HepG2 (cell line): ENCODE data around the gene SEC24D. TPM values are rescaled to one million over a fixed set of nuclear protein-coding genes. Genes with fewer than 3 reads are reported as not detected.

Source experiments
- ATAC-seq: fragments of 200-7000 bp; cut with Tn5 transposase; 3 replicates; pipeline ENCODE4 v1.9.1; 2020; ENCODE audit warnings: mild to moderate bottlenecking, moderate library complexity
- BruUV-seq: library from RNA; stranded (reverse); fragments of 400-500 nt; replicated peaks from 2 replicates; lab custom pipeline; 2021; lab: Mats Ljungman, UMichigan
- CTCF ChIA-PET: fragments of 300-600 bp; formaldehyde crosslinking; extraction: SDS; loops from one replicate; lab custom pipeline; 2021; ENCODE audit warnings: low total read pairs, inconsistent platforms, low intra/inter-chr PET ratio; lab: Yijun Ruan, JAX
- POLR2A ChIA-PET: fragments of 350-600 bp; sonication (Branson Sonifier 250); formaldehyde crosslinking; loops from one replicate; lab custom pipeline; 2020; ENCODE audit warnings: antibody characterized with exemption, inconsistent platforms; lab: Yijun Ruan, JAX
- DNase-seq: peaks from one replicate; pipeline ENCODE4 v3.0.0-alpha.2; 2015; ENCODE audit warnings: low spot score
- FAIRE-seq: peaks from 3 replicates; lab custom pipeline; 2011; peaks lifted over from hg19 to GRCh38; lab: Jason Lieb, UNC
- H2AFZ ChIP-seq: one replicate; pipeline ENCODE4 v1.6.1; 2011; ENCODE audit warnings: low read length, inconsistent platforms
- H3K27ac ChIP-seq: fragments of 300-600 bp; 3 replicates; pipeline ENCODE4 v1.8.0; 2011; ENCODE audit warnings: mixed run types, mild to moderate bottlenecking, mixed read lengths, low read length, inconsistent platforms; ENCODE audit not compliant: insufficient read depth; ENCODE audit errors: extremely low read length
- H3K27me3 ChIP-seq, 2 experiments: fragments of 200-600 bp in 1 of 2; 2 replicates in 1 of 2; 3 replicates in 1 of 2; pipeline versions ENCODE4 v1.6.0 to v1.8.0; 2011; ENCODE audit warnings: low read length in 2 of 2, mild to moderate bottlenecking in 2 of 2, moderate library complexity in 2 of 2, inconsistent platforms in 1 of 2; ENCODE audit not compliant: insufficient read depth in 2 of 2, control insufficient read depth in 1 of 2
- H3K36me3 ChIP-seq, 2 experiments: fragments of 200-600 bp in 1 of 2; replicated peaks in 1 of 2; 2 replicates in 1 of 2; 3 replicates in 1 of 2; pipeline versions ENCODE4 v1.5.1 to v1.8.0; 2011; ENCODE audit warnings: low read length in 2 of 2, inconsistent platforms in 1 of 2; ENCODE audit not compliant: insufficient read depth in 2 of 2, control insufficient read depth in 1 of 2
- H3K4me1 ChIP-seq: 2 replicates; pipeline ENCODE4 v1.5.1; 2012; ENCODE audit warnings: low read length, inconsistent platforms; ENCODE audit not compliant: insufficient read depth
- H3K4me2 ChIP-seq: 2 replicates; pipeline ENCODE4 v1.6.0; 2011; ENCODE audit warnings: low read depth, low read length, inconsistent platforms
- H3K4me3 ChIP-seq, 3 experiments: fragments of 200-600 bp in 1 of 3; sonication (generic), shearing (Covaris generic) in 1 of 3; replicated peaks in 1 of 3; 2 replicates each; pipeline ENCODE4 v1.5.1; 2011 to 2016; ENCODE audit warnings: low read length in 3 of 3, inconsistent platforms in 2 of 3, low read depth in 2 of 3, mild to moderate bottlenecking in 2 of 3, control low read depth in 1 of 3, mixed read lengths in 1 of 3; ENCODE audit not compliant: insufficient read depth in 1 of 3
- H3K79me2 ChIP-seq: one replicate; pipeline ENCODE4 v1.6.1; 2011; ENCODE audit warnings: low read length, inconsistent platforms; ENCODE audit not compliant: insufficient read depth
- H3K9ac ChIP-seq: 2 replicates; pipeline ENCODE4 v1.6.0; 2011; ENCODE audit warnings: mild to moderate bottlenecking, low read depth, low read length, inconsistent platforms; ENCODE audit not compliant: insufficient read depth
- H3K9me3 ChIP-seq: 2 replicates; pipeline ENCODE4 v1.5.1; 2012; ENCODE audit warnings: mild to moderate bottlenecking, low read length
- H4K20me1 ChIP-seq: 2 replicates; pipeline ENCODE4 v1.6.0; 2011; ENCODE audit warnings: inconsistent platforms, mild to moderate bottlenecking, low read length, moderate library complexity; ENCODE audit not compliant: insufficient read depth
- PHF8 ChIP-seq: sonication (generic); formaldehyde crosslinking; IDR thresholded peaks from 2 replicates; pipeline ENCODE4 v1.5.0; 2020; ENCODE audit warnings: missing genetic modification reagents
- RELA ChIP-seq: sonication (generic); formaldehyde crosslinking; IDR thresholded peaks from 2 replicates; pipeline ENCODE4 v1.4.0; 2020; ENCODE audit warnings: missing genetic modification reagents
- SIX4 ChIP-seq: sonication (generic); formaldehyde crosslinking; IDR thresholded peaks from 2 replicates; pipeline ENCODE4 v1.4.0; 2020; ENCODE audit warnings: missing genetic modification reagents
- TGIF2 ChIP-seq: IDR thresholded peaks from 2 replicates; pipeline ENCODE4 v1.6.1; 2016; ENCODE audit warnings: control low read depth, missing compliant biosample characterization
- ZMYM3 ChIP-seq: sonication (generic); formaldehyde crosslinking; IDR thresholded peaks from 2 replicates; pipeline ENCODE4 v1.5.1; 2020; ENCODE audit warnings: mild to moderate bottlenecking, missing genetic modification reagents
- ZNF678 ChIP-seq: sonication (generic); formaldehyde crosslinking; IDR thresholded peaks from 2 replicates; pipeline ENCODE4 v1.4.0; 2020; ENCODE audit warnings: mild to moderate bottlenecking, missing genetic modification reagents
- ZNF790 ChIP-seq: sonication (generic); formaldehyde crosslinking; IDR thresholded peaks from 2 replicates; pipeline ENCODE4 v1.8.0; 2022; ENCODE audit warnings: missing genetic modification reagents, mild to moderate bottlenecking, borderline replicate concordance
- WGBS: methylation state at CpG from one replicate; pipeline ENCODE4 v1.1.6; 2017; ENCODE audit warnings: low lambda C conversion rate; 5-methylcytosine and 5-hydroxymethylcytosine counted together
- in situ Hi-C: cut with HindIII; loops from 2 replicates; pipeline ENCODE4 v1.10.0; 2017; ENCODE audit warnings: low pct_unique_long_range_greater_than_20kb; ENCODE audit not compliant: extremely low pct_ligation_motif_present
- intact Hi-C: fragments of 100-400 bp; cut with micrococcal nuclease; formaldehyde crosslinking; loops from one replicate; pipeline ENCODE4 v1.10.0; 2022; ENCODE audit not compliant: unreplicated experiment
- polyA plus RNA-seq, 8 experiments: library from polyadenylated mRNA; depleted of rRNA in 3 of 8; stranded (reverse) in 7 of 8; unstranded in 1 of 8; fragments of >200 nt; fragmentation: Illumina TruSeq in 4 of 8; extraction: Trizol in 4 of 8; gene quantifications; 2 replicates each; pipeline versions ENCODE4 v1.2.1 to v1.2.3, GENCODE V29; 2011 to 2016; ENCODE audit warnings: low read depth in 4 of 8, missing spikeins in 1 of 8, mixed read lengths in 1 of 8; ENCODE audit not compliant: insufficient read depth in 1 of 8
- total RNA-seq, 5 experiments: library from RNA; depleted of rRNA; stranded (reverse); fragments of >200 nt; fragmentation: Illumina TruSeq; extraction: Trizol; gene quantifications; 2 replicates each; pipeline ENCODE4 v1.2.3, GENCODE V29; 2016; ENCODE audit warnings: low read depth in 1 of 5
- TF ChIP-seq, protein P1 (sequence below): sonication (generic); formaldehyde crosslinking; IDR thresholded peaks from 2 replicates; pipeline ENCODE4 v1.4.0; 2020; ENCODE audit warnings: missing genetic modification reagents
- TF ChIP-seq, protein P2 (sequence below): sonication (generic); formaldehyde crosslinking; IDR thresholded peaks from 2 replicates; pipeline ENCODE4 v1.4.0; 2020; ENCODE audit warnings: missing genetic modification reagents
- TF ChIP-seq, protein P3 (sequence below): sonication (generic); formaldehyde crosslinking; IDR thresholded peaks from 2 replicates; pipeline ENCODE4 v1.8.0; 2022; ENCODE audit warnings: mild to moderate bottlenecking, missing genetic modification reagents; ENCODE audit not compliant: insufficient replicate concordance

Gene SEC24D
- total and polyA plus RNA-seq, 2 of the 13 experiments (the other 11 are each of a cell fraction or from before 2014, with no cell fraction given), result 30.0 to 51.1 TPM

DNA sequence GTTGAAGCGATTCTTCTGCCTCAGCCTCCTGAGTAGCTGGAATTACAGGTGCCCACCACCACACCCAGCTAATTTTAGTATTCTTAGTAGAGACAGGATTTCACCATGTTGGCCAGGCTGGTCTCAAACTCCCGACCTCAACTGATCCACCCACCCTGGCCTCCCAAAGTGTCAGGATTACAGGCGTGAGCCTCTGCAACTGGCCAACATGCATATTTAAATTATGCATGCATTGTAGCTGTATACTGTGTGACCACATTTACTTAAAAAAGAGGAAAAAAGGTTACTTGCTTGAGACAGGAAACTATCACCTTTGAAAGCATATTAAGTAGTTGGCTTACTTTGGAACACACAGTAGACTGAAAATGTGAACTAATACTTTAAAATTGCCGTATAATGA lies 121.2 kb downstream of the SEC24D start:
- no peaks in the 10 kb centered on the region for H3K27me3 ChIP-seq
- ChIA-PET POLR2A (no interaction called here), CTCF (no interaction called here)
- DNase-seq, result no peak
- H3K9ac ChIP-seq, result no peak overlapping the region
- no peaks in the 10 kb centered on the region for H3K79me2 ChIP-seq
- H3K4me3 ChIP-seq, result no peak overlapping the region
- no TSS peak for BruUV-seq
- H3K4me1 ChIP-seq, result no peaks in the 10 kb centered on the region
- no peak overlapping the region for H3K27ac ChIP-seq
- intact Hi-C loops, result no loop called here
- H3K9me3 ChIP-seq, result no peaks in the 10 kb centered on the region
- no peaks in the 10 kb centered on the region for H4K20me1 ChIP-seq
- no peak overlapping the region for H3K4me2 ChIP-seq
- H3K36me3 ChIP-seq, result peaks cover 3 to 15% of the 10 kb centered on the region in 2 experiments; a peak in 4 of 5 replicates
- in situ Hi-C loops, result no loop called here
- ATAC-seq, result no peak
- FAIRE-seq, result no peak
- H2AFZ ChIP-seq, result no peak overlapping the region
- TF ChIP-seq, protein P1, sequence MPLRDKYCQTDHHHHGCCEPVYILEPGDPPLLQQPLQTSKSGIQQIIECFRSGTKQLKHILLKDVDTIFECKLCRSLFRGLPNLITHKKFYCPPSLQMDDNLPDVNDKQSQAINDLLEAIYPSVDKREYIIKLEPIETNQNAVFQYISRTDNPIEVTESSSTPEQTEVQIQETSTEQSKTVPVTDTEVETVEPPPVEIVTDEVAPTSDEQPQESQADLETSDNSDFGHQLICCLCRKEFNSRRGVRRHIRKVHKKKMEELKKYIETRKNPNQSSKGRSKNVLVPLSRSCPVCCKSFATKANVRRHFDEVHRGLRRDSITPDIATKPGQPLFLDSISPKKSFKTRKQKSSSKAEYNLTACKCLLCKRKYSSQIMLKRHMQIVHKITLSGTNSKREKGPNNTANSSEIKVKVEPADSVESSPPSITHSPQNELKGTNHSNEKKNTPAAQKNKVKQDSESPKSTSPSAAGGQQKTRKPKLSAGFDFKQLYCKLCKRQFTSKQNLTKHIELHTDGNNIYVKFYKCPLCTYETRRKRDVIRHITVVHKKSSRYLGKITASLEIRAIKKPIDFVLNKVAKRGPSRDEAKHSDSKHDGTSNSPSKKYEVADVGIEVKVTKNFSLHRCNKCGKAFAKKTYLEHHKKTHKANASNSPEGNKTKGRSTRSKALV, result no peak
- TF ChIP-seq ZNF678 (CRISPR knock-in tag), result no peak
- no peak for TF ChIP-seq TGIF2 (CRISPR knock-in tag)
- TF ChIP-seq, all 625 proteins: peak for 0
- 96% methylated on average over 4 of the region's 4 CpGs for WGBS

GRCh38 chr4:118712872-118713271 lies 123.1 kb downstream of the SEC24D start:
- DNase-seq (no peak), ATAC-seq (peak; percentile 19; the same call in 1 of the 3 replicates), FAIRE-seq (no peak)
- Histone ChIP-seq H3K9ac (no peak overlapping the region), H3K9me3 (no peaks in the 10 kb centered on the region), H3K4me1 (no peaks in the 10 kb centered on the region), H3K27ac (no peak overlapping the region), H3K36me3 (peaks cover 3 to 24% of the 10 kb centered on the region in 2 experiments), H3K79me2 (no peaks in the 10 kb centered on the region), H3K4me2 (no peak overlapping the region), H3K27me3 (no peaks in the 10 kb centered on the region), H4K20me1 (no peaks in the 10 kb centered on the region), H2AFZ (no peak overlapping the region), H3K4me3 (no peak overlapping the region)
- TF ChIP-seq ZNF790 (CRISPR knock-in tag) (no peak), ZMYM3 (CRISPR knock-in tag) (no peak), SIX4 (CRISPR knock-in tag) (no peak), RELA (CRISPR knock-in tag) (no peak), PHF8 (CRISPR knock-in tag) (no peak)
- TF ChIP-seq, protein P2, sequence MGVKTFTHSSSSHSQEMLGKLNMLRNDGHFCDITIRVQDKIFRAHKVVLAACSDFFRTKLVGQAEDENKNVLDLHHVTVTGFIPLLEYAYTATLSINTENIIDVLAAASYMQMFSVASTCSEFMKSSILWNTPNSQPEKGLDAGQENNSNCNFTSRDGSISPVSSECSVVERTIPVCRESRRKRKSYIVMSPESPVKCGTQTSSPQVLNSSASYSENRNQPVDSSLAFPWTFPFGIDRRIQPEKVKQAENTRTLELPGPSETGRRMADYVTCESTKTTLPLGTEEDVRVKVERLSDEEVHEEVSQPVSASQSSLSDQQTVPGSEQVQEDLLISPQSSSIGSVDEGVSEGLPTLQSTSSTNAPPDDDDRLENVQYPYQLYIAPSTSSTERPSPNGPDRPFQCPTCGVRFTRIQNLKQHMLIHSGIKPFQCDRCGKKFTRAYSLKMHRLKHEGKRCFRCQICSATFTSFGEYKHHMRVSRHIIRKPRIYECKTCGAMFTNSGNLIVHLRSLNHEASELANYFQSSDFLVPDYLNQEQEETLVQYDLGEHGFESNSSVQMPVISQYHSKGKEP (CRISPR knock-in tag), result no peak
- TF ChIP-seq, protein P3, sequence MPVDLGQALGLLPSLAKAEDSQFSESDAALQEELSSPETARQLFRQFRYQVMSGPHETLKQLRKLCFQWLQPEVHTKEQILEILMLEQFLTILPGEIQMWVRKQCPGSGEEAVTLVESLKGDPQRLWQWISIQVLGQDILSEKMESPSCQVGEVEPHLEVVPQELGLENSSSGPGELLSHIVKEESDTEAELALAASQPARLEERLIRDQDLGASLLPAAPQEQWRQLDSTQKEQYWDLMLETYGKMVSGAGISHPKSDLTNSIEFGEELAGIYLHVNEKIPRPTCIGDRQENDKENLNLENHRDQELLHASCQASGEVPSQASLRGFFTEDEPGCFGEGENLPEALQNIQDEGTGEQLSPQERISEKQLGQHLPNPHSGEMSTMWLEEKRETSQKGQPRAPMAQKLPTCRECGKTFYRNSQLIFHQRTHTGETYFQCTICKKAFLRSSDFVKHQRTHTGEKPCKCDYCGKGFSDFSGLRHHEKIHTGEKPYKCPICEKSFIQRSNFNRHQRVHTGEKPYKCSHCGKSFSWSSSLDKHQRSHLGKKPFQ (CRISPR knock-in tag), result no peak
- in situ Hi-C loops, result no loop called here
- POLR2A ChIA-PET, result no interaction called here
- CTCF ChIA-PET, result no interaction called here
- intact Hi-C loops, result loop anchor here (1.0 kb wide), 1 partner anchor 17 kb away; no protein-coding TSS in a partner anchor
- no TSS peak for BruUV-seq
- WGBS, result 87% methylated on average over 1 of the region's 1 CpG
